Mesenchymal stem cell (in vitro differentiated cells and primary cell): ENCODE data around the gene MFAP5.

ENCODE experiments used
- DNase-seq: peaks from one replicate; pipeline ENCODE4 v3.0.0-alpha.2; 2013
- H2AFZ ChIP-seq: one replicate; pipeline ENCODE4 v1.6.1; 2013; ENCODE audit warnings: low read depth, mild to moderate bottlenecking, control low read depth, inconsistent platforms, low read length, moderate library complexity
- H2AK5ac ChIP-seq: 2 replicates; pipeline ENCODE4 v1.6.1; 2013; ENCODE audit warnings: low read length, moderate library complexity, mild to moderate bottlenecking, inconsistent platforms; ENCODE audit not compliant: severe bottlenecking
- H2BK120ac ChIP-seq: one replicate; pipeline ENCODE4 v1.6.1; 2013; ENCODE audit warnings: low read depth, mild to moderate bottlenecking, inconsistent platforms, low read length, moderate library complexity
- H2BK12ac ChIP-seq, 2 experiments: one replicate each; pipeline ENCODE4 v1.6.1; 2013; ENCODE audit warnings: inconsistent platforms in 2 of 2, low read length in 2 of 2, mild to moderate bottlenecking in 2 of 2, moderate library complexity in 2 of 2, control low read depth in 1 of 2
- H2BK15ac ChIP-seq: one replicate; pipeline ENCODE4 v1.6.1; 2013; ENCODE audit warnings: mild to moderate bottlenecking, low read depth, inconsistent platforms; ENCODE audit not compliant: poor library complexity, severe bottlenecking
- H2BK5ac ChIP-seq: 2 replicates; pipeline ENCODE4 v1.6.1; 2013; ENCODE audit warnings: low read depth, mild to moderate bottlenecking, low read length, control low read depth, inconsistent platforms; ENCODE audit not compliant: poor library complexity, severe bottlenecking
- H3K14ac ChIP-seq, 2 experiments: one replicate each; pipeline ENCODE4 v1.6.1; 2013; ENCODE audit warnings: inconsistent platforms in 2 of 2, low read length in 2 of 2, control low read depth in 1 of 2, mild to moderate bottlenecking in 1 of 2, moderate library complexity in 1 of 2
- H3K18ac ChIP-seq, 2 experiments: one replicate each; pipeline ENCODE4 v1.6.1; 2013; ENCODE audit warnings: inconsistent platforms in 2 of 2, low read length in 2 of 2, control low read depth in 1 of 2, low read depth in 1 of 2, mild to moderate bottlenecking in 1 of 2
- H3K23ac ChIP-seq, 2 experiments: one replicate each; pipeline ENCODE4 v1.6.1; 2013; ENCODE audit warnings: inconsistent platforms in 2 of 2, low read length in 2 of 2, mild to moderate bottlenecking in 2 of 2, moderate library complexity in 2 of 2, control low read depth in 1 of 2
- H3K27ac ChIP-seq: 2 replicates; pipeline ENCODE4 v1.5.1; 2013; ENCODE audit warnings: mild to moderate bottlenecking, moderate library complexity, low read length, control low read depth, inconsistent platforms; ENCODE audit not compliant: poor library complexity, severe bottlenecking
- H3K27me3 ChIP-seq, 2 experiments: 2 replicates each; pipeline versions ENCODE4 v1.6.1 to v1.7.0; 2013; ENCODE audit warnings: low read length in 2 of 2, mild to moderate bottlenecking in 2 of 2, moderate library complexity in 2 of 2, control low read depth in 1 of 2, inconsistent platforms in 1 of 2; ENCODE audit not compliant: control insufficient read depth in 1 of 2, insufficient read depth in 1 of 2
- H3K36me3 ChIP-seq, 2 experiments: 2 replicates each; pipeline versions ENCODE4 v1.6.1 to v1.7.0; 2013; ENCODE audit warnings: low read length in 2 of 2, control low read depth in 1 of 2, inconsistent platforms in 1 of 2, low read depth in 1 of 2, mild to moderate bottlenecking in 1 of 2; ENCODE audit not compliant: insufficient read depth in 2 of 2, control insufficient read depth in 1 of 2
- H3K4ac ChIP-seq, 2 experiments: one replicate each; pipeline ENCODE4 v1.6.1; 2013; ENCODE audit warnings: inconsistent platforms in 2 of 2, low read length in 2 of 2, mild to moderate bottlenecking in 2 of 2, moderate library complexity in 2 of 2, control low read depth in 1 of 2, low read depth in 1 of 2
- H3K4me1 ChIP-seq: 2 replicates; pipeline ENCODE4 v1.6.1; 2013; ENCODE audit warnings: low read depth, low read length, control low read depth; ENCODE audit not compliant: control insufficient read depth, insufficient read depth
- H3K4me2 ChIP-seq: 2 replicates; pipeline ENCODE4 v1.6.1; 2013; ENCODE audit warnings: low read length, mild to moderate bottlenecking, inconsistent platforms; ENCODE audit not compliant: poor library complexity, severe bottlenecking
- H3K4me3 ChIP-seq, 2 experiments: 2 replicates each; pipeline versions ENCODE4 v1.5.1 to v1.7.0; 2013; ENCODE audit warnings: low read length in 2 of 2, mild to moderate bottlenecking in 2 of 2, control low read depth in 1 of 2, low read depth in 1 of 2; ENCODE audit not compliant: insufficient read depth in 1 of 2
- H3K79me1 ChIP-seq: replicated peaks from 2 replicates; pipeline ENCODE4 v1.6.1; 2013; ENCODE audit warnings: mild to moderate bottlenecking, control low read depth, low read length, inconsistent platforms; ENCODE audit not compliant: poor library complexity, severe bottlenecking
- H3K9ac ChIP-seq: 2 replicates; pipeline ENCODE4 v1.7.0; 2013; ENCODE audit warnings: mild to moderate bottlenecking, low read length, moderate library complexity
- H3K9me3 ChIP-seq: 2 replicates; pipeline ENCODE4 v1.7.0; 2013; ENCODE audit warnings: mild to moderate bottlenecking, low read length; ENCODE audit not compliant: control insufficient read depth
- H4K8ac ChIP-seq: one replicate; pipeline ENCODE4 v1.6.1; 2013; ENCODE audit warnings: inconsistent platforms, mild to moderate bottlenecking, low read length, moderate library complexity
- H4K91ac ChIP-seq: one replicate; pipeline ENCODE4 v1.6.1; 2013; ENCODE audit warnings: mild to moderate bottlenecking, low read length, inconsistent platforms
- WGBS: methylation state at CpG from one replicate; pipeline ENCODE4 v1.1.7; 2013; ENCODE audit warnings: mixed read lengths; 5-methylcytosine and 5-hydroxymethylcytosine counted together

MFAP5 gene

GRCh38 chr12:8675591-8676036 lies 13.0 kb upstream of the MFAP5 start:
- no peak overlapping the region for H3K4ac ChIP-seq
- no peak overlapping the region for H4K8ac ChIP-seq
- no peak overlapping the region for H3K4me3 ChIP-seq
- H3K23ac ChIP-seq, result no peak overlapping the region
- H3K4me1 ChIP-seq, result peaks cover 4% of the 10 kb centered on the region
- H2BK5ac ChIP-seq, result no peak overlapping the region
- H3K4me2 ChIP-seq, result no peak overlapping the region
- H2BK15ac ChIP-seq, result no peak overlapping the region
- H3K27ac ChIP-seq, result no peak overlapping the region
- H3K27me3 ChIP-seq, result no peaks in the 10 kb centered on the region
- no peak overlapping the region for H2BK120ac ChIP-seq
- no peaks in the 10 kb centered on the region for H3K79me1 ChIP-seq
- H4K91ac ChIP-seq, result no peak overlapping the region
- 75% methylated on average over 1 of the region's 3 CpGs for WGBS
- DNase-seq, result no peak
- no peak overlapping the region for H3K14ac ChIP-seq
- H2AFZ ChIP-seq, result no peak overlapping the region
- no peaks in the 10 kb centered on the region for H3K36me3 ChIP-seq
- H3K9ac ChIP-seq, result no peak overlapping the region
- H2BK12ac ChIP-seq, result no peak overlapping the region
- H2AK5ac ChIP-seq, result no peak overlapping the region
- H3K18ac ChIP-seq, result no peak overlapping the region
- H3K9me3 ChIP-seq, result no peaks in the 10 kb centered on the region

GRCh38 chr12:8672381-8672780 lies 9.8 kb upstream of the MFAP5 start:
- H2BK15ac ChIP-seq, result no peak overlapping the region
- H3K79me1 ChIP-seq, result no peaks in the 10 kb centered on the region
- H3K14ac ChIP-seq, result no peak overlapping the region
- WGBS, result 95% methylated on average over 3 of the region's 5 CpGs
- H3K9me3 ChIP-seq, result no peaks in the 10 kb centered on the region
- no peak overlapping the region for H3K4me2 ChIP-seq
- no peak overlapping the region for H3K9ac ChIP-seq
- no peak overlapping the region for H3K4me3 ChIP-seq
- no peak overlapping the region for H2AK5ac ChIP-seq
- DNase-seq, result no peak
- no peak overlapping the region for H2BK12ac ChIP-seq
- no peak overlapping the region for H3K4ac ChIP-seq
- no peak overlapping the region for H2AFZ ChIP-seq
- no peaks in the 10 kb centered on the region for H3K36me3 ChIP-seq
- H3K23ac ChIP-seq, result no peak overlapping the region
- no peaks in the 10 kb centered on the region for H3K27me3 ChIP-seq
- no peak overlapping the region for H2BK120ac ChIP-seq
- peaks cover 2% of the 10 kb centered on the region for H3K4me1 ChIP-seq
- H4K8ac ChIP-seq, result no peak overlapping the region
- no peak overlapping the region for H4K91ac ChIP-seq
- H3K18ac ChIP-seq, result no peak overlapping the region
- no peak overlapping the region for H2BK5ac ChIP-seq
- H3K27ac ChIP-seq, result no peak overlapping the region

GRCh38 chr12:8668441-8668840 lies 5.8 kb upstream of the MFAP5 start:
- H3K9ac ChIP-seq, result no peak overlapping the region
- H3K27ac ChIP-seq, result no peak overlapping the region
- H3K4ac ChIP-seq, result no peak overlapping the region
- no peak for DNase-seq
- H3K9me3 ChIP-seq, result no peaks in the 10 kb centered on the region
- H2AK5ac ChIP-seq, result no peak overlapping the region
- H3K4me2 ChIP-seq, result no peak overlapping the region
- H3K36me3 ChIP-seq, result no peaks in the 10 kb centered on the region
- H2BK15ac ChIP-seq, result no peak overlapping the region
- H3K23ac ChIP-seq, result no peak overlapping the region
- no peak overlapping the region for H2AFZ ChIP-seq
- H2BK5ac ChIP-seq, result no peak overlapping the region
- WGBS, result 82% methylated on average over 2 of the region's 2 CpGs
- no peak overlapping the region for H4K91ac ChIP-seq
- no peak overlapping the region for H3K14ac ChIP-seq
- no peaks in the 10 kb centered on the region for H3K79me1 ChIP-seq
- no peak overlapping the region for H4K8ac ChIP-seq
- no peak overlapping the region for H2BK120ac ChIP-seq
- H3K27me3 ChIP-seq, result no peaks in the 10 kb centered on the region
- no peaks in the 10 kb centered on the region for H3K4me1 ChIP-seq
- no peak overlapping the region for H2BK12ac ChIP-seq
- H3K4me3 ChIP-seq, result no peak overlapping the region
- no peak overlapping the region for H3K18ac ChIP-seq

- Histone ChIP-seq H3K14ac (no peak overlapping the region), H4K91ac (no peak overlapping the region), H4K8ac (no peak overlapping the region), H2AFZ (no peak overlapping the region), H3K4ac (no peak overlapping the region), H3K9me3 (no peaks in the 10 kb centered on the region), H3K79me1 (no peaks in the 10 kb centered on the region), H2AK5ac (no peak overlapping the region), H3K36me3 (no peaks in the 10 kb centered on the region), H3K27me3 (peaks cover 0 to 6% of the 10 kb centered on the region in 2 experiments), H3K4me1 (no peaks in the 10 kb centered on the region), H2BK12ac (no peak overlapping the region), H3K27ac (no peak overlapping the region), H2BK15ac (no peak overlapping the region), H3K4me2 (no peak overlapping the region), H3K9ac (no peak overlapping the region), H2BK120ac (no peak overlapping the region), H3K18ac (no peak overlapping the region), H3K23ac (no peak overlapping the region), H3K4me3 (no peak overlapping the region), H2BK5ac (no peak overlapping the region)
- no peak for DNase-seq
- WGBS, result 82% methylated on average over 1 of the region's 2 CpGs
Observed at GRCh38 chr12:8667270-8667669, 4.6 kb upstream of the MFAP5 start.
